Type B pancreatic cell (in vitro differentiated cells): ENCODE results near the gene YIPF2. TPM values are rescaled to one million over a fixed set of nuclear protein-coding genes. Genes with fewer than 3 reads are reported as not detected.

Experiments
- DNase-seq: peaks from one replicate; pipeline ENCODE4 v3.0.0; 2021; ENCODE audit warnings: mixed read lengths; ENCODE audit not compliant: unreplicated experiment; ENCODE audit errors: extremely low spot score
- H3K27ac Mint-ChIP-seq: 2 replicates; pipeline ENCODE4 v1.8.0; 2021; ENCODE audit warnings: mild to moderate bottlenecking, mixed read lengths
- H3K27me3 Mint-ChIP-seq: 2 replicates; pipeline ENCODE4 v1.8.0; 2021; ENCODE audit warnings: mixed read lengths
- H3K36me3 Mint-ChIP-seq: 2 replicates; pipeline ENCODE4 v1.8.0; 2021; ENCODE audit warnings: mixed read lengths
- H3K4me1 Mint-ChIP-seq: one replicate; pipeline ENCODE4 v1.8.0; 2021; ENCODE audit warnings: mixed read lengths; ENCODE audit not compliant: unreplicated experiment
- H3K4me3 Mint-ChIP-seq: 2 replicates; pipeline ENCODE4 v1.8.0; 2021; ENCODE audit warnings: mild to moderate bottlenecking, mixed read lengths
- H3K9me3 Mint-ChIP-seq: 2 replicates; pipeline ENCODE4 v1.8.0; 2021; ENCODE audit warnings: mixed read lengths
- total RNA-seq: library from RNA; stranded (reverse); gene quantifications from 2 replicates; pipeline ENCODE4 v1.2.1, GENCODE V29; 2021; ENCODE audit warnings: low replicate concordance
- TF ChIP-seq, protein P1 (sequence below): fragments of 200-600 bp; sonication (generic); conservative IDR thresholded peaks from 2 replicates; pipeline ENCODE4 v1.5.0; 2021; ENCODE audit warnings: antibody characterized with exemption, mild to moderate bottlenecking

The YIPF2 gene
- total RNA-seq, 1 donor from 2014 or later, result 58.5 TPM

DNA sequence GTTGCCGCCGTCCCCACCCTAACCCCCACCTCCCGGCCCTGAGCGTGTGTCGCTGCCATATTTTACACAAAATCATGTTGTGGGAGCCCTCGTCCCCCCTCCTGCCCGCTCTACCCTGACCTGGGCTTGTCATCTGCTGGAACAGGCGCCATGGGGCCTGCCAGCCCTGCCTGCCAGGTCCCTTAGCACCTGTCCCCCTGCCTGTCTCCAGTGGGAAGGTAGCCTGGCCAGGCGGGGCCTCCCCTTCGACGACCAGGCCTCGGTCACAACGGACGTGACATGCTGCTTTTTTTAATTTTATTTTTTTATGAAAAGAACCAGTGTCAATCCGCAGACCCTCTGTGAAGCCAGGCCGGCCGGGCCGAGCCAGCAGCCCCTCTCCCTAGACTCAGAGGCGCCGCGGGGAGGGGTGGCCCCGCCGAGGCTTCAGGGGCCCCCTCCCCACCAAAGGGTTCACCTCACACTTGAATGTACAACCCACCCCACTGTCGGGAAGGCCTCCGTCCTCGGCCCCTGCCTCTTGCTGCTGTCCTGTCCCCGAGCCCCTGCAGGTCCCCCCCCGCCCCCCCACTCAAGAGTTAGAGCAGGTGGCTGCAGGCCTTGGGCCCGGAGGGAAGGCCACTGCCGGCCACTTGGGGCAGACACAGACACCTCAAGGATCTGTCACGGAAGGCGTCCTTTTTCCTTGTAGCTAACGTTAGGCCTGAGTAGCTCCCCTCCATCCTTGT is 6.4 kb downstream of the YIPF2 start:
- no peak for DNase-seq
- Mint-ChIP-seq H3K36me3 (peaks cover 7% of the 10 kb centered on the region), H3K4me3 (no peak overlapping the region), H3K27me3 (no peaks in the 10 kb centered on the region), H3K9me3 (no peaks in the 10 kb centered on the region), H3K27ac (peak overlapping the region; percentile 72), H3K4me1 (peaks cover under 1% of the 10 kb centered on the region)
- TF ChIP-seq, protein P1, sequence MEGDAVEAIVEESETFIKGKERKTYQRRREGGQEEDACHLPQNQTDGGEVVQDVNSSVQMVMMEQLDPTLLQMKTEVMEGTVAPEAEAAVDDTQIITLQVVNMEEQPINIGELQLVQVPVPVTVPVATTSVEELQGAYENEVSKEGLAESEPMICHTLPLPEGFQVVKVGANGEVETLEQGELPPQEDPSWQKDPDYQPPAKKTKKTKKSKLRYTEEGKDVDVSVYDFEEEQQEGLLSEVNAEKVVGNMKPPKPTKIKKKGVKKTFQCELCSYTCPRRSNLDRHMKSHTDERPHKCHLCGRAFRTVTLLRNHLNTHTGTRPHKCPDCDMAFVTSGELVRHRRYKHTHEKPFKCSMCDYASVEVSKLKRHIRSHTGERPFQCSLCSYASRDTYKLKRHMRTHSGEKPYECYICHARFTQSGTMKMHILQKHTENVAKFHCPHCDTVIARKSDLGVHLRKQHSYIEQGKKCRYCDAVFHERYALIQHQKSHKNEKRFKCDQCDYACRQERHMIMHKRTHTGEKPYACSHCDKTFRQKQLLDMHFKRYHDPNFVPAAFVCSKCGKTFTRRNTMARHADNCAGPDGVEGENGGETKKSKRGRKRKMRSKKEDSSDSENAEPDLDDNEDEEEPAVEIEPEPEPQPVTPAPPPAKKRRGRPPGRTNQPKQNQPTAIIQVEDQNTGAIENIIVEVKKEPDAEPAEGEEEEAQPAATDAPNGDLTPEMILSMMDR, result no peak

- H3K9me3 Mint-ChIP-seq, result no peaks in the 10 kb centered on the region
- H3K4me3 Mint-ChIP-seq, result no peak overlapping the region
- no peaks in the 10 kb centered on the region for H3K27me3 Mint-ChIP-seq
- H3K27ac Mint-ChIP-seq, result peak overlapping the region; percentile 72
- H3K4me1 Mint-ChIP-seq, result no peaks in the 10 kb centered on the region
- no peak for DNase-seq
- TF ChIP-seq, protein P1, result no peak
- peaks cover 7% of the 10 kb centered on the region for H3K36me3 Mint-ChIP-seq
Measured at GRCh38 chr19:10921199-10921909, 7.1 kb downstream of the YIPF2 start.

DNA sequence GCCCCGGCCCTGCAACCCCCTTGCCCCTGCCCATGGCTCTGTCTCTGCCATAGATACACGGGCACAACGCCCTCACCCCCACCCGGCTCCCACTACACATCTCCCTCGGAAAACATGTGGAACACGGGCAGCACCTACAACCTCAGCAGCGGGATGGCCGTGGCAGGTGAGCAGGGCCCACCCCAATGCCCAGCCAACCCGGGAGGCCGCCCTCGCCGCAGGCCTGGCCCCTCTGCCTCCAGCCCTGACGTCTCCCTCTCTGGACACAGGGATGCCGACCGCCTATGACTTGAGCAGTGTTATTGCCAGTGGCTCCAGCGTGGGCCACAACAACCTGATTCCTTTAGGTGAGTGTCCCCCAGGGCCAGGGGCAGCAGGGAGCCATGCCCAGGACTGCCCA is 7.7 kb downstream of the YIPF2 start:
- H3K9me3 Mint-ChIP-seq, result no peaks in the 10 kb centered on the region
- H3K36me3 Mint-ChIP-seq, result peaks cover 7% of the 10 kb centered on the region
- no peak overlapping the region for H3K4me3 Mint-ChIP-seq
- no peaks in the 10 kb centered on the region for H3K27me3 Mint-ChIP-seq
- H3K4me1 Mint-ChIP-seq, result no peaks in the 10 kb centered on the region
- no peak for DNase-seq
- TF ChIP-seq, protein P1, result no peak
- H3K27ac Mint-ChIP-seq, result no peak overlapping the region

DNA sequence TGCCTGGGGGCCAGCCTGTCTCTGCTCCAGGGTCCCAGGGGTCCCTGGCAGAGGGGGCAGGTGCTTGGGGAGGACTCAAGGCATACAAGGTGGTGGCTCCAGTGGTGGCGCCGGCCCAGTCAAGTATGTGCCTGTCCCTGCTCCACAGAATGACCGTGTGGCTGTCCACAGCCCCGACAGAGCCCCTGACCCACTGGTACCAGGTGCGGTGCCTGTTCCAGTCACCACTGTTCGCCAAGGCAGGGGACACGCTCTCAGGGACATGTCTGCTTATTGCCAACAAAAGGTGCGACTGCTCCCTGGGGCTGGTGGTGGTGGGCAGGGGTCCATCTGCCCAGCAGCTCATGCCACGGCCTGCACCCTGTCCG is 8.2 kb downstream of the YIPF2 start:
- Mint-ChIP-seq H3K27ac (no peak overlapping the region), H3K4me1 (no peaks in the 10 kb centered on the region), H3K36me3 (peaks cover 5% of the 10 kb centered on the region), H3K27me3 (no peaks in the 10 kb centered on the region), H3K4me3 (no peak overlapping the region), H3K9me3 (no peaks in the 10 kb centered on the region)
- no peak for DNase-seq
- TF ChIP-seq, protein P1, result no peak

GRCh38 chr19:10919352-10920287 is 8.8 kb downstream of the YIPF2 start:
- Mint-ChIP-seq H3K9me3 (no peaks in the 10 kb centered on the region), H3K27me3 (no peaks in the 10 kb centered on the region), H3K36me3 (peaks cover 3% of the 10 kb centered on the region), H3K4me1 (no peaks in the 10 kb centered on the region), H3K27ac (no peak overlapping the region), H3K4me3 (no peak overlapping the region)
- DNase-seq, result no peak
- TF ChIP-seq, protein P1, result no peak
